GM21786 (cell line): ENCODE data around the gene SLC12A8.

Source experiments
- ATAC-seq: cut with Tn5 transposase; IDR thresholded peaks from one replicate; pipeline ENCODE4 v1.9.1; 2021; ENCODE audit not compliant: unreplicated experiment

Gene SLC12A8

GRCh38 chr3:125214738-125215137 lies 2.2 kb upstream of the SLC12A8 start:
- ATAC-seq, result no peak

- ATAC-seq, result no peak
Measured at GRCh38 chr3:125213946-125214542, 1.5 kb upstream of the SLC12A8 start.

- no peak for ATAC-seq
Measured at GRCh38 chr3:125213364-125213755, 812 bp upstream of the SLC12A8 start.

- no peak for ATAC-seq
Measured at GRCh38 chr3:125212091-125212508, 448 bp downstream of the SLC12A8 start.

GRCh38 chr3:125211523-125212090 lies 941 bp downstream of the SLC12A8 start:
- no peak for ATAC-seq

- ATAC-seq, result no peak
Measured at GRCh38 chr3:125207949-125208568, 4.5 kb downstream of the SLC12A8 start.

- no peak for ATAC-seq
Measured at GRCh38 chr3:125207507-125207906, 5.0 kb downstream of the SLC12A8 start.

- ATAC-seq, result no peak
Measured at GRCh38 chr3:125206934-125207333, 5.6 kb downstream of the SLC12A8 start.

- ATAC-seq, result no peak
Measured at GRCh38 chr3:125203731-125204130, 8.8 kb downstream of the SLC12A8 start.

GRCh38 chr3:125202197-125202596 lies 10.4 kb downstream of the SLC12A8 start:
- no peak for ATAC-seq

- ATAC-seq, result peak; percentile 81
Measured at GRCh38 chr3:125200731-125201139, 11.8 kb downstream of the SLC12A8 start.

- ATAC-seq, result no peak
Measured at GRCh38 chr3:125194849-125195601, 17.5 kb downstream of the SLC12A8 start.

- no peak for ATAC-seq
Measured at GRCh38 chr3:125194061-125194848, 18.3 kb downstream of the SLC12A8 start.

- ATAC-seq, result peak; percentile 58
Measured at GRCh38 chr3:125192190-125193035, 20.1 kb downstream of the SLC12A8 start.

GRCh38 chr3:125191730-125192129 lies 20.8 kb downstream of the SLC12A8 start:
- peak; percentile 10 for ATAC-seq

- no peak for ATAC-seq
Measured at GRCh38 chr3:125191256-125191655, 21.3 kb downstream of the SLC12A8 start.

GRCh38 chr3:125190786-125191185 lies 21.8 kb downstream of the SLC12A8 start:
- ATAC-seq, result no peak

GRCh38 chr3:125189378-125190165 lies 23.0 kb downstream of the SLC12A8 start:
- ATAC-seq, result no peak

- ATAC-seq, result no peak
Measured at GRCh38 chr3:125188955-125189354, 23.6 kb downstream of the SLC12A8 start.

- no peak for ATAC-seq
Measured at GRCh38 chr3:125187599-125187910, 25.0 kb downstream of the SLC12A8 start.
